Activated T-cell treated with anti-CD3 and anti-CD28 coated beads, Interleukin-2, amount 50 U/mL, for 4 hours (primary cell): ENCODE measurements around the gene FUBP3. TPM values are rescaled to one million over a fixed set of nuclear protein-coding genes. Genes with fewer than 3 reads are reported as not detected.

Experiments used
- ATAC-seq, 2 donors: fragments of 200-7000 bp; cut with Tn5 transposase; one replicate each; pipeline ENCODE4 v1.10.0; 2021
- DNase-seq: peaks from one replicate; pipeline ENCODE4 v3.0.0-alpha.2; 2020
- H3K27me3 Mint-ChIP-seq: one replicate; pipeline ENCODE4 v1.8.0; 2021; ENCODE audit warnings: low read depth, mixed read lengths
- H3K36me3 Mint-ChIP-seq: one replicate; pipeline ENCODE4 v1.8.0; 2022; ENCODE audit warnings: mixed read lengths; ENCODE audit not compliant: insufficient read depth
- H3K4me1 Mint-ChIP-seq: one replicate; pipeline ENCODE4 v1.8.0; 2021; ENCODE audit warnings: low read depth, mixed read lengths
- H3K4me3 Mint-ChIP-seq: one replicate; pipeline ENCODE4 v1.8.0; 2021; ENCODE audit warnings: mild to moderate bottlenecking, moderate library complexity, mixed read lengths
- H3K9me3 Mint-ChIP-seq: one replicate; pipeline ENCODE4 v1.8.0; 2021; ENCODE audit warnings: mixed read lengths
- total RNA-seq, 3 donors: library from RNA; stranded (reverse); gene quantifications; one replicate each; pipeline ENCODE4 v1.2.1, GENCODE V29; 2021

Gene FUBP3
- total RNA-seq, 3 donors from 2014 or later, result 50.5 to 54.4 (median 53.4) TPM

DNA sequence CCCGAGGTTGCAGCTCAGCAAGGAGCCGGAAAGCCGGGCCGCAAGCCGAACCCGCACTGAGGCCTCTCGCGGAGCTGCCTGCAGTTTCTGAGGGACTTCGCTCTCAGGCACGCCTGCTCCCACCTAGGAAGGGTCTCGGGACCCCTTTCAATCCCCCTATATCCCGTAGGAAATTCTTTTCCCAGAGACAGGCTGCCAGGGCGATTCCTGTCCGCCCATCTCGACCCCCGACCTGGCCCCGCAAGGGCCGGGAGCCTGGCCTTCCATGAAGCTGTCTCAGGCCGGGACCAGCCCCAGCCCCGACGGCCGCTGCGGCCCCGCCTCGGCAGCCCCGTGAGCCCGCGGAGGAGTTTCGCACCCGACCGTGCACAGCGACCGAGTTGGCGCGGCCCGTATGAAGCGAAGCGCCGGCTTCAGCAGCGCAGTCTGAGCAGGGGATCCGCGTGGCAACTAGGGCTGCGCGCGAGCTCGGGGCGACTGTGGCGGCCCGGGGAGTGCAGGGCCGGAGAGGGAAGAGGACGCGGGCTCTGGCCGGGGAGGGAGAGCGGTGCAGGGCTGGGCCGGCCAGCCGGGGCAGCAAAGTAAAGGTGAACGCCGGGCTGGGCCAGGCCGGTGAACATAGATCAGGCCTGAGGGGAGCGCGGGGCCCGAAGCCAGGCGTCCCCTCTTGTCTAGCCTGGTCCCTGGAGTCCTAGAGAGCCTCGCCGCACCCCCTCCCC, 84.0 kb downstream of the FUBP3 start:
- H3K36me3 Mint-ChIP-seq, result no peaks in the 10 kb centered on the region
- H3K27me3 Mint-ChIP-seq, result peaks cover 78% of the 10 kb centered on the region
- DNase-seq, result no peak
- peaks cover 26% of the 10 kb centered on the region for H3K4me1 Mint-ChIP-seq
- ATAC-seq, result peak; percentile 47 to 59
- H3K4me3 Mint-ChIP-seq, result peak overlapping the region; percentile 73
- H3K9me3 Mint-ChIP-seq, result no peaks in the 10 kb centered on the region

DNA sequence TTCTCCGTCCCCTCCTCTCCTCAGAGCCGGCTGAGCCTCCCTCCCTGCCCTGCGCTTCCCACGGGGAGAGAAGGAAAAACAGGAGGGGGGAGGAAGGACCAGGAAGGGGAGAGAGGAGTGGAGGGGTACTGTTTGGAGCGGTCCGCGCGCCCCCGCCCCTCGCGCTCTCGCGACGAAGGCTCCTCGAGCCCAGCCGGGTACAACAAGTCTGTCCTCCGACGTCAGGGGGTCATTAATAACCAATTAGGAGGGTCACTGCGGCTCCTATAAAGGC, 84.5 kb downstream of the FUBP3 start:
- Mint-ChIP-seq H3K36me3 (no peaks in the 10 kb centered on the region), H3K4me1 (peaks cover 26% of the 10 kb centered on the region), H3K9me3 (no peaks in the 10 kb centered on the region), H3K4me3 (peak overlapping the region; percentile 26), H3K27me3 (peaks cover 78% of the 10 kb centered on the region)
- ATAC-seq, result no peak
- DNase-seq, result no peak

DNA sequence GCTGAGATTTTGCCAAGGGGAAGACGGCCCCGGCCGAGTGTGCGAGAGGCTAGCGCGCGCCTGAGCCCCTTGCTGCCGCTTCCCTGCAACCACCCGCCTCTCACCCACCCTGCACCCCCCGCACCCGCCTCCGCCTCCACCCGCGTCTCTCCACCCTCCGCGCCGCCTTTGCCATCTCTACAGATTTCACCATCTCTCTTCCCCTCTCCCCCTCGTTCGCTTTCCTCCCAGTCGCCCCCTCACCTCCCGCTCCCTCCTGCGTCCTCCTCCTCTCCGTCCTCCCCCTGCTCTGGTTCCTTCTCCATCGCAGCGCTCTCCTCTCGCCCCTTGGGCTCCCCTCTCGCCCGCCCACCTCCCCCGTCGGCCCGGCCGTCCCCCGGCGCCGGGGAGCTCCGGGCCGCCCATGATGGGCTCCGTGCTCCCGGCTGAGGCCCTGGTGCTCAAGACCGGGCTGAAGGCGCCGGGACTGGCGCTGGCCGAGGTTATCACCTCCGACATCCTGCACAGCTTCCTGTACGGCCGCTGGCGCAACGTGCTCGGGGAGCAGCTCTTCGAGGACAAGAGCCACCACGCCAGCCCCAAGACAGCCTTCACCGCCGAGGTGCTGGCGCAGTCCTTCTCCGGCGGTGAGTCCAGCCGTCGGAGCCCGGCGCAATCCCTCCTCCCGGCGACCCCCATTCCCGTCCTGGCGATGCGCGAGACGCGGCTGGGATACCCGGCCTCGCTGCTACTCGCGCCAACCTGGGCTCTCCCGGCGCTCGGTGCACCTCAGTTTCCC, 85.1 kb downstream of the FUBP3 start, which contains the start of gene PRDM12:
Gene PRDM12 (plus strand): TSS at position 344 of the 778 bp plus-strand sequence. CDS start 60 bp downstream, at position 404.
- Mint-ChIP-seq H3K9me3 (no peaks in the 10 kb centered on the region), H3K36me3 (no peaks in the 10 kb centered on the region), H3K4me1 (peaks cover 26% of the 10 kb centered on the region), H3K27me3 (peaks cover 75% of the 10 kb centered on the region), H3K4me3 (peak within 1 kb of the TSS; percentile 41)
- ATAC-seq (no peak), DNase-seq (no peak)

DNA sequence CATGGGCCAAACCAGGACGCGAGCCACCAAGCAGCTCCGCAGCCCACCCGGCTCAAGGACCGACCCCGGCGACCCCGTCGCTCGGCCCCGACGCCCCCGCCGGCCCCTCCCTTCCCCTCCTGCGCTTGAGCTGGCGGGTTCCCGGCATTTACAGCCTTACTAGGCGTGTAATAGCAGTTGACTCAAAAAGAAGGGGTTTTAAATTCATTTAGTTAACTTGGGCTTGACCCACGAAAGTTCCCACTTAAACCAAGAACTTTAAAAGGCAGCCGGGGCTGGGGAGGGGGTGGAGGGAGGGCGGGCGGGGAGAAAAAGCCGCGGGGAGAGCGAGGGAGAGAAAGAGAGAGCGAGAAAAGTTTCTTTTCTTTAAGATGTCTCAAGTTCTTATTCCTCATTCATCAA, 85.7 kb downstream of the FUBP3 start:
- no peak overlapping the region for H3K4me3 Mint-ChIP-seq
- no peaks in the 10 kb centered on the region for H3K36me3 Mint-ChIP-seq
- no peaks in the 10 kb centered on the region for H3K9me3 Mint-ChIP-seq
- H3K4me1 Mint-ChIP-seq, result peaks cover 24% of the 10 kb centered on the region
- H3K27me3 Mint-ChIP-seq, result peaks cover 70% of the 10 kb centered on the region
- ATAC-seq, result no peak
- no peak for DNase-seq

GRCh38 chr9:130665431-130666392, 86.3 kb downstream of the FUBP3 start:
- peak overlapping the region; percentile 41 for H3K4me3 Mint-ChIP-seq
- no peaks in the 10 kb centered on the region for H3K9me3 Mint-ChIP-seq
- ATAC-seq, result peak; percentile 28 to 30
- no peaks in the 10 kb centered on the region for H3K36me3 Mint-ChIP-seq
- H3K27me3 Mint-ChIP-seq, result peaks cover 68% of the 10 kb centered on the region
- DNase-seq, result no peak
- H3K4me1 Mint-ChIP-seq, result peaks cover 24% of the 10 kb centered on the region

- ATAC-seq (no peak), DNase-seq (no peak)
- no peaks in the 10 kb centered on the region for H3K36me3 Mint-ChIP-seq
- H3K4me1 Mint-ChIP-seq, result peaks cover 24% of the 10 kb centered on the region
- H3K4me3 Mint-ChIP-seq, result no peak overlapping the region
- peaks cover 63% of the 10 kb centered on the region for H3K27me3 Mint-ChIP-seq
- H3K9me3 Mint-ChIP-seq, result no peaks in the 10 kb centered on the region
These were observed 87.2 kb downstream of the FUBP3 start for GRCh38 chr9:130666393-130667119.

DNA sequence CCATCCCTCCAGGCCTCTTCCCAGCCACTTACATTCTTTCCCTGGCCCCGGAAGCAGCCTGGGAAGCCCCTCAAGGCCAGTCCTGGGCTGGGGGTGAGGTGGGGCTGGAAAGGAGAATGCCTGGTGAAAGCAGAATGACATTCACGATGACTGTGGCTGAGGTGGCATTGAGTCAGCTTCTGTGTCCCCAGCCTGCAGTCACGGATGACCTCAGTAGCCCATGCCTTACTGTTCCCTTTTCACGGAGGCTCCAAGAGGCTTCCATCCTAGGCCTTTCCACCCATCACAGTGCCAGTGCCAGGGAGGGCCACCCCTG, 87.7 kb downstream of the FUBP3 start:
- ATAC-seq, result no peak
- DNase-seq, result no peak
- Mint-ChIP-seq H3K4me3 (no peak overlapping the region), H3K36me3 (no peaks in the 10 kb centered on the region), H3K4me1 (peaks cover 20% of the 10 kb centered on the region), H3K27me3 (peaks cover 57% of the 10 kb centered on the region), H3K9me3 (no peaks in the 10 kb centered on the region)

DNA sequence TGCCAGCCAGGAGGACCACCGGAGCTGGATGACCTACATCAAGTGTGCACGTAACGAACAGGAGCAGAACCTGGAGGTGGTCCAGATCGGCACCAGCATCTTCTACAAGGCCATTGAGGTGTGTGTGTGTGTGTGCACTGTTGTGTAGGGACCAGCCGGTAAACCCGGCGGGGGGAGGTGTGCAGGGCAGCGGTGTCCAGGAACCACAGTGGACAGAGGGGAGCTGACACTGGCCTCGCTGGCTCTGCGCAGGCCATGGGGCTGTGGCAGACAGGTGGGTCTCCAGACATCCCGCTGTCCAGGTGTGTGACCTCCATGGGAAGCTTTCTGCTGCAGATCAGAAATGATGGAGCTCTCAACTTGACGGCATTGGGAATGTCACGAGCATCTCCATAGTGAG, 88.8 kb downstream of the FUBP3 start:
- ATAC-seq (no peak), DNase-seq (no peak)
- H3K27me3 Mint-ChIP-seq, result peaks cover 46% of the 10 kb centered on the region

GRCh38 chr9:130668659-130669058, 89.3 kb downstream of the FUBP3 start:
- Mint-ChIP-seq H3K27me3 (peaks cover 43% of the 10 kb centered on the region), H3K9me3 (no peaks in the 10 kb centered on the region), H3K4me3 (no peak overlapping the region), H3K36me3 (no peaks in the 10 kb centered on the region), H3K4me1 (peaks cover 12% of the 10 kb centered on the region)
- no peak for DNase-seq
- ATAC-seq, result no peak

More for the DNA sequence above, 88.8 kb downstream of the FUBP3 start:
- Mint-ChIP-seq H3K4me3 (no peak overlapping the region), H3K36me3 (no peaks in the 10 kb centered on the region), H3K9me3 (no peaks in the 10 kb centered on the region), H3K4me1 (peaks cover 12% of the 10 kb centered on the region)

DNA sequence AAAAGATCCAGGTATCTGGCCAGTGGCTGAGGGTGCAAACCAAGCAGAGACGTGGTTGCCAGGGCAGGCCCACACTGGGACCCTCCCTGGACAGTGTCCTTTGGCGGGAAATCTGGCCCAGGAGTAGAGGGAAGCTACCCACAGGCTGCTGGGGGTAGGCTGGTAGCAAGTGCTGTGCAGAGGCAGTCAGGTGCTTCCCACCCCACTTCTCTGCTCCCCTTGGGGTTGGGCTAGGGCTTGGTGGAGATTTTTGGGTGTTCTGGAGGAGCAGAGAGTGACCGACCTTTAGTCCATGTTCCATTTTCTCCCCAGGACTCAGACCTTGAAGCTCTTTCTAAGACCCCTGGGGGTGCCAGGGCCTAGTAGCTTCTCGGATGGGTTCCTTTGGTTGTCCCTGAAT, 90.6 kb downstream of the FUBP3 start:
- Mint-ChIP-seq H3K36me3 (no peaks in the 10 kb centered on the region), H3K27me3 (peaks cover 33% of the 10 kb centered on the region), H3K4me3 (no peak overlapping the region)

DNA sequence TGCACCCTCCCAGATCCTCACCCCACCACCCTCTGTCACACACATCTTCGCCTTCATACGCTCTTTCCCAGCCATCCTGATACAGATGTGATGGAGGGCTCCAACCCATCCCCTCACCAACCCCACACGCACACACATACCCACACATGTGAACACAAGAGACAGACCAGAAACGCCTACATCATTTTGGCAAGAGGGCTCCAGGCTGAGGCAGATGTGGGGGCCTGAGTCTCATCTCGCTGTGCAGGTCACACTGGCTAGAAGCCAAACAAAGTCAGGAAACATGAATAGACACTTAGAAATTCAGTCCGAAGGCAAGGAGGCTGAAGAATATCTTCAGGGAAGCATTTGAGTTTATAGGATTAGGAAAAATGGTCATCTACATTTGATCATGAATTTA, 91.3 kb downstream of the FUBP3 start:
- peaks cover 29% of the 10 kb centered on the region for H3K27me3 Mint-ChIP-seq
- H3K36me3 Mint-ChIP-seq, result no peaks in the 10 kb centered on the region
- no peaks in the 10 kb centered on the region for H3K9me3 Mint-ChIP-seq
- no peak for ATAC-seq
- H3K4me3 Mint-ChIP-seq, result no peak overlapping the region
- DNase-seq, result no peak
- H3K4me1 Mint-ChIP-seq, result peaks cover 3% of the 10 kb centered on the region

More for the DNA sequence above, 90.6 kb downstream of the FUBP3 start:
- DNase-seq (no peak), ATAC-seq (no peak)
- peaks cover 8% of the 10 kb centered on the region for H3K4me1 Mint-ChIP-seq
- no peaks in the 10 kb centered on the region for H3K9me3 Mint-ChIP-seq

GRCh38 chr9:130672466-130672865, 93.1 kb downstream of the FUBP3 start:
- Mint-ChIP-seq H3K9me3 (no peaks in the 10 kb centered on the region), H3K27me3 (peaks cover 13% of the 10 kb centered on the region), H3K4me3 (no peak overlapping the region), H3K36me3 (no peaks in the 10 kb centered on the region), H3K4me1 (no peaks in the 10 kb centered on the region)
- no peak for ATAC-seq
- no peak for DNase-seq

GRCh38 chr9:130672933-130673615, 93.7 kb downstream of the FUBP3 start:
- Mint-ChIP-seq H3K4me1 (no peaks in the 10 kb centered on the region), H3K36me3 (no peaks in the 10 kb centered on the region)
- ATAC-seq, result no peak

More at GRCh38 chr9:130672933-130673615, 93.7 kb downstream of the FUBP3 start:
- H3K27me3 Mint-ChIP-seq, result peaks cover 9% of the 10 kb centered on the region
- H3K9me3 Mint-ChIP-seq, result no peaks in the 10 kb centered on the region
- DNase-seq, result no peak
- no peak overlapping the region for H3K4me3 Mint-ChIP-seq
